Stimulated activated naive CD8-positive, alpha-beta T cell treated with anti-CD3 and anti-CD28 coated beads, Interleukin-15, Interleukin-2, amounts not matched to agents 100 ng/mL and 50 ng/mL, for 24 hours (primary cell): ENCODE results near the gene MRPS6.

Experiments
- H3K27ac Mint-ChIP-seq: one replicate; pipeline ENCODE4 v1.8.0; 2021; ENCODE audit warnings: mild to moderate bottlenecking, mixed read lengths
- H3K27me3 Mint-ChIP-seq: one replicate; pipeline ENCODE4 v1.8.0; 2021; ENCODE audit warnings: mixed read lengths
- H3K36me3 Mint-ChIP-seq: one replicate; pipeline ENCODE4 v1.8.0; 2021; ENCODE audit warnings: low read depth, mixed read lengths
- H3K4me1 Mint-ChIP-seq: one replicate; pipeline ENCODE4 v1.8.0; 2021; ENCODE audit warnings: low read depth, mixed read lengths
- H3K4me3 Mint-ChIP-seq: one replicate; pipeline ENCODE4 v1.8.0; 2021; ENCODE audit warnings: mild to moderate bottlenecking, mixed read lengths
- H3K9me3 Mint-ChIP-seq: one replicate; pipeline ENCODE4 v1.8.0; 2021; ENCODE audit warnings: mixed read lengths

The MRPS6 gene

DNA sequence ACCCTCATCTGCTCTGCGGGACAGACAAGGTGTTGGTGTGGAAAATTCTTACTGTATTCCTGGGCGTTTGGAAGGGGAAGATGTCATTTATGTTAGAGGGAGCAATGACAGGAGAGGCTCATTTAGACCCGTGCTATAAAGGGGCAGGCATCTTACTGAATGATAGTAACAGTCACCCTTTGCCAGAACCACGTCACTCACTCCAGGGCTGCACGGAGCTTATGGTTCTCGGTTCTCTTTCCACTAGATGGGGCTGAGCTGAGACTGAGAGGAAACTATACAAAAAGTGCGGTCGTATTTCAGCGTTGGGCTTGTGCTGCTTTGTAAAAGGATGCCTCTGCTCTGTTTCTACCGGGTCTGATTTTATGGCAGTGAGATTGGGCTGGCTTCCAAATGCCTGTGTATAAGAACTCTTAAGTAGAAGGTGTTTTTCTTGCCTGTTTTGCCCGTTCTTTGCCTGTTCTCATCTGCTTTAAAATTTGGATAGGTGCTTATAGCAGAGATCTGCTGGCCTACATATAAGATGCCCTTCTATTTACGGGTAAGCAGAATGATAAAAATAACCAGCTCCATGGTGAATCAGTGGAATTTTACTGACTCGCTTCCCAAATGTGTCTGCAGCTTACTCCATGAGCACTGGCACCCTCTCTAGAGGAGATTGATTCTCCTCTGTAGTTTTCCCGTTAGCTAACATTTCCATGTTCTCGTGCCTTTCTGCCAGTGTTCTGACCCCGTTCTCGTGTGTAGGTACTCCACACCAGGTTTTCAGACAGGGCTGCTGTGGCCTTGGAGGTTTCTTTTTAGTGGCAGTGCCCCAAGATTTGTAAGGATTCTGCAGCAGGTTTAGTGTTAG, 55.9 kb downstream of the MRPS6 start:
- Mint-ChIP-seq H3K27ac (peak overlapping the region; percentile 96), H3K9me3 (peaks cover 5% of the 10 kb centered on the region), H3K4me1 (peaks cover 88% of the 10 kb centered on the region), H3K27me3 (no peaks in the 10 kb centered on the region), H3K4me3 (peak overlapping the region; percentile 74), H3K36me3 (peaks cover 76% of the 10 kb centered on the region)

DNA sequence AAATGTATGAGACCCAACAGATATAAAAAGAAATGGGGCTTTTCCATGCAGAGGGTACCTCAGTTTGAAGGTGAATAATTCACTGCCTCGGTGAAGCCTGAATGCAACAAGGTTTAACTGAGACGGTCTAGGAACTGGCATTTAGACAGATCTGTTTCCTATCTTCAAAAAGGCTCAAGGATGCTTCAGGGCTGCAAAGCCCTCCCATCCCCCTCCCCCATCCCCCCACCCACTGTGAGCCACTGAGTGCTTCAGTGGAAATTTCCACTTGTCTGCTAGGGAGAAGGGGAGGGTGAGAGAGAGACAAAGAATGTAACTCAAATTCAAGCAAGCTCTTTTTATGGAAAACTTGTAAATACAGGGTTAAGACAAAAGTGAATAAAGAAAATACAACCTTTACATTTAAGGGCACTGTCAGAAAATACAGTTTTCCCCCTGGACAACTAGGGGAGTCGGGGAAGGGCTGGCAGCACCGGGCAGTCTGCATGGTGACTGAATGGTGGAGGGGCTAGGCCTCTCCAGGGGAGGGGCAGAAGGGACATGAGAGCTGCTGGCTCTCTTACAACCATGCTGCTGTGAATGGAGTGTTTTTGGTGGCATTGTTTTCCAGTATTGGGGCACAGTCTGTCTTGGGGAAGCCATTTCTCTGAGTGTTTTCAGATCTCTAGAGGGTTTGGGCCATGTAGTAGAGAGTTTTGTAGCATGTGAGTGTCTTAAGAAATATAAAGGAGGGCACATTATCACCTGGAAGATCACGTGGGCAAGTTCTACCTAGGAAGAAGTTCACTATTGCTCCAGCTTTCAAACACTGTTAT, 56.7 kb downstream of the MRPS6 start:
- peak overlapping the region; percentile 74 for H3K4me3 Mint-ChIP-seq
- H3K36me3 Mint-ChIP-seq: peaks cover 76% of the 10 kb centered on the region
- H3K4me1 Mint-ChIP-seq: peaks cover 88% of the 10 kb centered on the region
- peaks cover 5% of the 10 kb centered on the region for H3K9me3 Mint-ChIP-seq
- peak overlapping the region; percentile 96 for H3K27ac Mint-ChIP-seq
- H3K27me3 Mint-ChIP-seq: no peaks in the 10 kb centered on the region

DNA sequence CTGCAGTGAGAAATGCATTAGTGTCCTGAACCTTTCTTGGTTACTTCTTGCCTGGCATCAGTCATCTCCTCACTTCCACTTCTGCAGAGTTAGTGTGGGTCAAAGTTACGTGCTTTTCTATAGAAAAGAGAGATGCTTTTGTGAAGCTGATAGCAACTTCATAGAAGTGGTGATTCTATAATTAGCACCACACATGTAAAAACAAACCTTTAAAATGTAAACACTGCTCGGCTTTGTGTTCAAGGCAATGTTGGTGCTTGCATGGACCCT, 57.3 kb downstream of the MRPS6 start:
- Mint-ChIP-seq H3K9me3 (peaks cover 5% of the 10 kb centered on the region), H3K4me3 (peak overlapping the region; percentile 74), H3K27ac (peak overlapping the region; percentile 96), H3K27me3 (no peaks in the 10 kb centered on the region), H3K4me1 (peaks cover 93% of the 10 kb centered on the region), H3K36me3 (peaks cover 78% of the 10 kb centered on the region)

DNA sequence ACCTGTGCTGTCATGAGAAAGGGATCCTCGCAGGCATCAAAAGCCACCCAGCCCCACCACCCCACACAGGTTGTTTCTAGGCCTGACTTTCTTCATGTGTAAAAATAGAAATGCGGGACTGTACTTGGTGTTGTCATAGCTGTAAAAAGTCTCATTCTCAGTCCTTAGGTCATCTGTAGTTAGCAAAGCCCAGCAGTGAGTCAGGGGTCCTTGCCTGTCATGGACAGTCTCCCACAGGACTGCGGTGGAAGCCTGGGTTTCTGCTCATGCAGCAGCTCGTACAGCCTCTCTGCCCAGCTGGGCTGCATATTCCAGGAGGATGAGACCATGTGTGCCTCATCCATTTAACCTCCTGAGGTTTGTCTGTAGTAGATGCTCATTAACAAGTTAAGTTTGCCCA, 58.2 kb downstream of the MRPS6 start:
- Mint-ChIP-seq H3K4me1 (peaks cover 89% of the 10 kb centered on the region), H3K27ac (peak overlapping the region; percentile 96), H3K27me3 (no peaks in the 10 kb centered on the region), H3K4me3 (peak overlapping the region; percentile 74), H3K36me3 (peaks cover 80% of the 10 kb centered on the region), H3K9me3 (peaks cover 5% of the 10 kb centered on the region)

DNA sequence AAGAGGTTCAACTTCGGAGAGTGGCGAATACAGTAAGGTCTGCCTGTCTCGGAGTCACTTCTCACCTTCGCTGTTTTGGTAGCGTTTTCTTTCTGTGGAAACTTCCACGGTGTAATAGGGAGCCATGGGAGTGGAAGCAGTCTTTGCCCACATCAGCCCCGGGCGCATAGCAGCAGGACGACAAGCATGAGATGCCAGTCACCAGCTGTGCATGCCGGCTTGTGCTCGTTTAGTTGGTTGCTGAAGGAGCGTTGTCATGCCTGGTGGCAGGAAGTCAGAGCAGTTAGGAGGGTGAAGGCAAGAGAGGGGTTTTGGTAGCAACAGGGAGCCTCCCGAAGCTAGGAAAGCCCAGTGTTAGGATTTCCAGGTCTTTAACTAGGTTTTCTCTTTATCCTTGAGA, 58.8 kb downstream of the MRPS6 start:
- no peak overlapping the region for H3K4me3 Mint-ChIP-seq
- H3K9me3 Mint-ChIP-seq: peaks cover 9% of the 10 kb centered on the region
- H3K27ac Mint-ChIP-seq: peak overlapping the region; percentile 96
- peaks cover 79% of the 10 kb centered on the region for H3K36me3 Mint-ChIP-seq
- peaks cover 91% of the 10 kb centered on the region for H3K4me1 Mint-ChIP-seq
- no peaks in the 10 kb centered on the region for H3K27me3 Mint-ChIP-seq

DNA sequence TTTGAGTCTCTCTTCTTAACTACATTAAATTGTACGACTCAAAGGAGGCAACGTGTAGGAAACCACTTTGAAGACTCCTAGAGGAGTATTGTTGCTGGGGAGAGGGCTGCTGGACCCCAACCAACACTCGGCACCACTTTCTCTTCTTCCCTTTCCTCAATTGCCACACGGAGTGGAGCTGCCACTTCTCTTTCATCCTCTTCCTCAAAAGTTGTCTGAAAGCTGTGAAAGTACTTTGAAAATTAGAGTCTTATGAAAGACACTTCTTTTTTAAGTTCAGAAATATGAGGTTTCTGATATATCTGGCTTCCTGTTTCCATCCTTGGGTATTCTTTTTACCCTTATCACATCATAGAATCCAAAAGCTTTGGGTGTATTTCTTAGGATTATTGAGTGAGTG, 59.5 kb downstream of the MRPS6 start:
- Mint-ChIP-seq H3K9me3 (peaks cover 9% of the 10 kb centered on the region), H3K27me3 (no peaks in the 10 kb centered on the region), H3K27ac (peak overlapping the region; percentile 96), H3K4me3 (peak overlapping the region; percentile 8), H3K4me1 (peaks cover 84% of the 10 kb centered on the region), H3K36me3 (peaks cover 79% of the 10 kb centered on the region)

DNA sequence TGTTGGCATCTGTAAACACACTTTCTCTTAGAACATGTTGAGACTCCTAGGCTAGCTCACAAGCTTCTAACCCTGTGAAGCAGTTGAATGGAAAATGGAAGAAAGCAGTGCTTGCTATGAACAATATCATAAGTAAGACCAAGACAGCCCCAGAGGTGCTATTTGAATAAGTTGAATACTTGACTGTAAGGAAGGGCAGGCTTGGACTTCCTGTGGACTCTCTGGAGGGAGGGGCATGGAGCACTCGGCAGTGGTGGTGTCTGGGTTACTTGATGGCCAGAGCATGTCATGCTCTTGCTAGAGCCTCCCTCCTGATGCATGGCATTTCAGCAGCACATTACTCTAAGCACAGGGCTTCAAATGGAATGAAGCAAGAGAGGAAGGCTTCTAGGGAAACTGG, 60.0 kb downstream of the MRPS6 start:
- no peak overlapping the region for H3K4me3 Mint-ChIP-seq
- no peaks in the 10 kb centered on the region for H3K27me3 Mint-ChIP-seq
- peaks cover 79% of the 10 kb centered on the region for H3K4me1 Mint-ChIP-seq
- peak overlapping the region; percentile 96 for H3K27ac Mint-ChIP-seq
- peaks cover 9% of the 10 kb centered on the region for H3K9me3 Mint-ChIP-seq
- peaks cover 80% of the 10 kb centered on the region for H3K36me3 Mint-ChIP-seq

DNA sequence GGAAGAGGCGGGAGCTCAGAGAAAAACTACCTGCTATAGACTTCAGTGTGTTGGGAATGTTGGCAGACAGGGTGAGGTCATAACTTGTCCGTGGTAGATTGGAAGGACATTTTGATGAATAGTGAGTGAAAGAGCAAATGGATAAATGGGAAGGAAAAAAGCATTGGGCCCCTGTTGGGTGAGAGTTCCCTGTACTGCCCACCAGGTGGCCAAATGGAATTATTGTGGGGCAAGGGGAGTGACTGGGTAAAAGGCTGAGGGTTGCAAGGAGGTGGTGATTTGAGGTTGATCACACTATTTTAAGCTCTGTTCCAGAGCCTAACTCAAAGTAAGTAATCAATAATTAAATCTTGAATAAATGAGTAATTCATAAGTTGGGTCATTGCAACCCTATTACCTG, 60.4 kb downstream of the MRPS6 start:
- Mint-ChIP-seq H3K27ac (peak overlapping the region; percentile 96), H3K4me3 (peak overlapping the region; percentile 33), H3K9me3 (peaks cover 9% of the 10 kb centered on the region), H3K4me1 (peaks cover 75% of the 10 kb centered on the region), H3K36me3 (peaks cover 80% of the 10 kb centered on the region), H3K27me3 (no peaks in the 10 kb centered on the region)

DNA sequence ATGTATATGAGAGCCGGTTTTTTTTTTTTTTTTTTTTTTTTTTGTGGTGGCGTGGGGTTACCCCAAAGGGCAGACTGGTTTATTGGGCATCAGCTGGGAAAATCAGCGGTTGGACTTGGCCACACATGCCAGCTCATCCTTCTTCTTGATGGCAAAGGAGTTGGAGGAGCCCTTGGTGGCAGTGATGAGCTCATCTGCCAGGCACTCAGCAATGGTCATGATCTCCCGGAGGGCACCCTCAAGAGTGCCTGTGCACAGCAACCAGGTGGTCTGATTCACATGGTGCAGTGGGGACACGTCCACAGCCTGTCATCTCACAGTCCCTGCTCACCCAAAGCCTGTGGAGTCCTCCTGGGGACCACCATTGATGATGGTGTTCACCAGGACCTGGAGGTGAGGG, 62.0 kb downstream of the MRPS6 start:
- Mint-ChIP-seq H3K27me3 (no peaks in the 10 kb centered on the region), H3K9me3 (peaks cover 9% of the 10 kb centered on the region), H3K4me3 (no peak overlapping the region), H3K27ac (no peak overlapping the region), H3K36me3 (peaks cover 82% of the 10 kb centered on the region), H3K4me1 (peaks cover 64% of the 10 kb centered on the region)

DNA sequence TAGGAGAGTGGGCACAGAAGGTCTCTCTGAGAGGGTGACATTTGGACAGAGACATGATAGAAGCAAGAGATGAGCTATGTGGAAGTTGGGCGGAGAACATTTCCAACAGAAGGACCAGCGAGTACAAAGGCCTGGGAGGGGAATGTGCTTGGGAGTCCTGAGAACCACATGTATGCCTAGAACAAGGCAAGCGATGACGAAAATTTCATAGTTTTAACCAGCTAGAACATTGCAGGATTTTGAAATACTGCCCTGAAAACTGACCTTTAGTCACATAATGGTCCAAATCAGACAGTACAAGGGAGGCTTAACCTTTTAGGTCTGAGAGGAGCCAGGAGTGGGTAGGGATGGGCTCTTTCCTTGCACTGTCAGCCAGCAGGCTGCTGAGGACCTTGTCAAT, 68.0 kb downstream of the MRPS6 start:
- Mint-ChIP-seq H3K27me3 (no peaks in the 10 kb centered on the region), H3K4me3 (no peak overlapping the region), H3K9me3 (peaks cover 4% of the 10 kb centered on the region), H3K4me1 (peaks cover 13% of the 10 kb centered on the region), H3K36me3 (peaks cover 81% of the 10 kb centered on the region), H3K27ac (no peak overlapping the region)

DNA sequence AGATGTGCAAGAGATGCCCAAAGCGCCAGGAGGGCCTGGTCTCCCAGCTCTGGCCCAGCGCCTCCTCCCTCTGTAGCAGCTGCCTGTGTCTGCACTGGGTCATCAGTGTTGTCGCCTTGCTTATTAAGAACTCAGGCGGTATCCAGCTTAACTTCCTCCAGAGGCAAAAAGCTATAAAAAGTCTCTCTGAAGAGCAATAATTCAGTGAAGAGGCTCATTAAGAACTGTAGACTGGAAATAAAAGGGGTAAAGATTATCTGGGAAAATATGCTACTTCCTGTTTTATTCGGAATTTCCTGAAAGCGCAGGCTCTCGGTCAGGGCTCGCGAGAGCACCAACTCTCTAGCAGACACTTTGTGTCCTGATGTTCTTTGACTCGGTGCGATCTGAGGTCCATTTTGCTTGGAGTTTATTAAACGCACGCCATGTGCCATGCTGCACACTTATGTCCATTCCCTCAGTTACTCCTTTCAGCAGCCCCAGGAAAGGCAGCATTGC, 70.4 kb downstream of the MRPS6 start:
- Mint-ChIP-seq H3K27ac (no peak overlapping the region), H3K4me1 (peaks cover 8% of the 10 kb centered on the region), H3K27me3 (no peaks in the 10 kb centered on the region)

DNA sequence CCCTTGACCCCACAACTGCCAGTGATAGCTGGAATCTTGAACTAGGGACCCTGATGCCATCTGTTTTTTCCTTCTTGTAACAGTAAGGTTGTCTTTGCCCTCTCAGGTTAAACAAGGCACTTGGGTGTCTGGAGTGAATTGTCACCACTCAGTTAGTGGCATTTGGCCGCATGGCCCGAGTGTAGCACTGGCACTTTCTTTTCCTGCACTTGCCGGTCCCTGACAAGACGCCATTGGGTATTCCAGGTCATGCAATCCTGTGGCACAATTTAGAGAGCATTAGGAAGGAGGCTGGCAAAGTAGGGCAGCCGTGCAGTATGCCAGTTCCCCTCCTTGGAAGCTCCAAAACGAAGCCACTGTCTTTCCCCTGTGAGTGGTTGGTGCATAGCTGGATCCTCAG, 70.8 kb downstream of the MRPS6 start:
- H3K27me3 Mint-ChIP-seq: no peaks in the 10 kb centered on the region

More for the DNA sequence above, 70.4 kb downstream of the MRPS6 start:
- Mint-ChIP-seq H3K9me3 (no peaks in the 10 kb centered on the region), H3K4me3 (no peak overlapping the region), H3K36me3 (peaks cover 74% of the 10 kb centered on the region)

DNA sequence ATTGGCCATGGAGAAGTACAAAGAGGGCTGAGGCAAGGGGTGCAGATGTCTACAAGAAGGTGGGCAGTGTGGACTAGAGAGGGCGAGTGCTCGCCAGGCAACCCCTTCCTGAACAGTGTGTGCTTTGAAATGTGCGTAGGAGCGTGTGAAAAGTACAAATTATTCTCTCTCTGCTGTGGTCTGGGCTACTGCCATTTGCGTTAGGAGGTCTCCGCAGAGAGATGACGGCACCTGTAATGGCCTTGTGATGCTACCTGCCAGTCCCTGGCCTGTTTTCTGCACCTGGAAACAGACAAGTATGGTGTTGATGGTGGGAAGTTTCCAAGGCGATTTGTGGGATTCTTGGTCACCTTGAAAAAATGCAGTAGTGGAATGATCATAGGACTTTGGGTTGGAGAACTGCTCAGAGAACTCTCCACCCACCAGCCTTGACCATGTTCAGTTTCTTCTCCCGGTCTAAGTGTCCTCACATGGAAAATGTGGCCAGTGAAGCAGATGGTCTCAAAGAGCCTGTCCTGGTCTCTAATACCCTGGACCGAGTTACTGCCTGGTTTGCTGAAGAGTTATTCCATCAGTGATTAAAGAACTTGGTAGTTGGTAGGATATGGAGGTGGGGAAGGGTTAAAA, 74.5 kb downstream of the MRPS6 start:
- Mint-ChIP-seq H3K36me3 (peaks cover 47% of the 10 kb centered on the region), H3K27me3 (no peaks in the 10 kb centered on the region), H3K9me3 (no peaks in the 10 kb centered on the region), H3K4me1 (peaks cover 8% of the 10 kb centered on the region), H3K27ac (no peak overlapping the region), H3K4me3 (no peak overlapping the region)

More for the DNA sequence above, 70.8 kb downstream of the MRPS6 start:
- Mint-ChIP-seq H3K9me3 (no peaks in the 10 kb centered on the region), H3K36me3 (peaks cover 74% of the 10 kb centered on the region), H3K27ac (no peak overlapping the region), H3K4me3 (no peak overlapping the region), H3K4me1 (peaks cover 8% of the 10 kb centered on the region)

DNA sequence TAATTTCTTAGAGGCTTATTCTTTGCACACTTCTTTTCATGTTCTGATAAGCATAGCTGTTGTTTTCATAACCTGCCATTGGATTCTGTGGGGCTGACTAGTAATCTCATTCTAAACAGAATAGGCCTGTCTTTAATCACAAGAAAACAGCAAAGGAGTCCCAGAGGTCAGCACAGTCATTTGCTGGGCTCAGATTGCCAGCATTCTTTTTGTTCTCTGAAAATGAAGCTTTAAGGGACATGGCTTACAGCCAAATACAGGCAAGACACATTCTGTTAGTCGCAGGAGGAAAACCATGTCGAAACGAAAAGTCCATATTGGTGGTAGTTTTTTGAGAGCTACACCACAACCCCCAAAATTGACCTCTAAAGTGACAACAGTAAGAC, 75.0 kb downstream of the MRPS6 start:
- Mint-ChIP-seq H3K4me1 (peaks cover 13% of the 10 kb centered on the region), H3K36me3 (peaks cover 42% of the 10 kb centered on the region), H3K27me3 (no peaks in the 10 kb centered on the region), H3K9me3 (no peaks in the 10 kb centered on the region), H3K4me3 (no peak overlapping the region), H3K27ac (no peak overlapping the region)
